HUDEP-2 (cell line): Measurements from ENCODE around the gene KHNYN.
"Not testable (repeated sequence)": the region's sequence is repeated elsewhere in the genome, so short reads cannot be mapped to it uniquely, and the experiment has no call there.

Source experiments
- DNase-seq, 76 experiments: peaks; one replicate each; lab custom pipeline; 2025; ENCODE audit not compliant: unreplicated experiment in 76 of 76; lab: John Stamatoyannopoulos, UW

KHNYN gene

DNA sequence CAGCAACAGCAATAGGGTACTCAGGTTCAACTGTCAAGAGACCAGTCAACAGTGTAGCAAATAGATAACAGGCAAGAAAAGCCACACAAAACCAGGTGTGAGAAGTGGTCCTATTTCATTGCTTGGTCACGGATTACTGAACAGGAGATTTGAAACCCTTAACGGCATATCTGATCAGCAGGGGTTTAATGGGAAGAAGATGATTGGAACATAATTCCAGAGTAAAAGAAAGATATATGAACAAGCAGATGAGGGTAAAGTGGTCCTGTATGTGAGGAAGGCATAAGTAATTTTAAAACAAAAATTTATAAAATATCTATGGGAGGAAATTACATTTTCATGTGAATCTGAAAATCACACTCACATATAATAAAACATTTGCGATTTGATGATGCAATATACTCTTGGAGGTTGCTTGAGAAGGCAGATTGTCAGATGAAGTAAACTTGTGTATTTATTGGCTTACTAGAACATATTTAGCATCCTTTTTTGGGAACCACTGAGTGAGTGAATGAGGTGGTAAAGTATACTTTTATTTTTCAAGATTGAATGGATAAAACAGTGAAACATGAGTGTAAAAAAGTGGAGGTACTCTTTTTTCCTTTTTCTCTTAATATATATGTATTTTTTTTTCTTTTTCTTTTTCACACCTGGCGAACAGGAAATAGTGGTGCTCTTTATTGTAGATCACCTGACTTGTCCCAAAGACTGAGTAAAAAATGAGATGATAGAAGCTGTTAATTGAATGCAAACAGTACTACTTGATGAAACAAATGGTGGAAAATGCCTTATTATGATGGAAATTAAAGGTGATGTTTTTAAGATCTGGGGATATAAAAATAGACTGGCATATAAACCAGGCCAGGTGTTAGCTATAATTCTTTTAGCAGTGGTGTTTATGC lies 34.4 kb downstream of the KHNYN start:
- DNase-seq = no peak

DNA sequence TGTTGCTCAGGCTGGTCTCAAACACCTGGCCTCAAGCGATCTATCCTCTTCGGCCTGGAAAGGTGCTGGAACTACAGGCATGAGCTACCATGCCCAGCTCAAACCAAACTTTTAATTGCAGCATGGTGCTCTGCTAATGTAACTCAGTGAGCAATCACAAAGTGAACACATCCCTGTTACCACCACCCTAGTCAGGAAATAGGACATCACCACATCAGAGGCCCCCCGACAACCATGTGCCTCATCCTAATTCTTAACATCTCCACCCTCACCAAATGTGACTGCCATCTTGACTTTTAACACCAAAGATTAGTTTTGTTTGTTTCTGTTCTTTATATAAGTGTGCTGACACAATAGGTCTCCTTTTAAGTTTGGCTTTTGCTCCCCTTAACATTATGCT lies 35.6 kb downstream of the KHNYN start:
- no peak for DNase-seq

DNA sequence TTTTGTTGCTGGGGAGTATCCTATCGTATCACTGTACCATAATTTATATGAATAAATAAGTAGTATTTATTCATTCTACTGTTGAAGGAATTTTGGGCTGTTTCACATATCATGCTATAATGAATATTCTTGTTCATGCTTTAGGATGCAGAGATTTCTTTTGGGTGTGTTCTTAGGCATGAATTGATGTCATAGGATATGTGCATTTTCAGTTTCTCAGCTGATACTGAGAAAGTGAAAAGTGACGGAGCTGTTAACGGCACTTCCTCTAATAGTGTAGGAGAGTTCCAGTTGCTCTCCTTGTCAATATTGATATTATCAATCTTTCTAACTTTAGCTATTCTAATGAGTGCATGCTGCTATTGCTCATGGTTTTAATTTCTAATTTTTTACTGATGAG lies 36.1 kb downstream of the KHNYN start:
- no peak for DNase-seq

DNA sequence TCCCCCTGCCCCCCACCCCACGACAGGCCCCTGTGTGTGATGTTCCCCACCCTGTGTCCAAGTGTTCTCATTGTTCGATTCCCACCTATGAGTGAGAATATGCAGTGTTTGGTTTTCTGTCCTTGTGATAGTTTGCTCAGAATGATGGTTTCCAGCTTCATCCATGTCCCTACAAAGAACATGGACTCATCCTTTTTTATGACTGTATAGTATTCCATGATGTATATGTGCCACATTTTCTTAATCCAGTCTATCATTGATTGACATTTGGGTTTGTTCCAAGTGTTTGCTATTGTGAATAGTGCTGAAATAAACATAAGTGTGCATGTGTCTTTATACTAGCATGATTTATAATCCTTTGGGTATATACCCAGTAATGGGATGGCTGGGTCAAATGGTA lies 40.7 kb downstream of the KHNYN start:
- not testable (repeated sequence) for DNase-seq

DNA sequence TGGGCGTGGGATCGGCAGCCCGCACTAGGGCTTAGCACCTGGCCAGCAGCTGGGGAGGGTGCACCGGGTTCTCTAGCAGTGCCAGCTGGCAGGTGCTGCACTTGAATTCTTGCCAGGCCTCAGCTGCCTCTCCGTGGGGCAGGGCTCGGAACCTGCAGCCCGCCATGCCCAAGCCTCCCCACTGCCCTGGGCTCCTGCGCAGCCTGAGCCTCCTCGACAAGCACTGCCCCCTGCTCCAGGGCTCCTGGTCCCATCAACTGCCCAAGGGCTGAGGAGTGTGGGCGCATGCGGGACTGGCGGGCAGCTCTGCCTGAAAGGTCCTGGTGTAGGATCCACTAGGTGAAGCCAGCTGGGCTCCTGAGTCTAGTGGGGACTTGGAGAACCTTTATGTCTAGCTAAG lies 43.5 kb downstream of the KHNYN start:
- DNase-seq = no peak

- DNase-seq = no peak
Measured at GRCh38 chr14:24475261-24475660, 45.5 kb downstream of the KHNYN start.

- not testable (repeated sequence) for DNase-seq
Measured at GRCh38 chr14:24479999-24480398, 50.2 kb downstream of the KHNYN start.

DNA sequence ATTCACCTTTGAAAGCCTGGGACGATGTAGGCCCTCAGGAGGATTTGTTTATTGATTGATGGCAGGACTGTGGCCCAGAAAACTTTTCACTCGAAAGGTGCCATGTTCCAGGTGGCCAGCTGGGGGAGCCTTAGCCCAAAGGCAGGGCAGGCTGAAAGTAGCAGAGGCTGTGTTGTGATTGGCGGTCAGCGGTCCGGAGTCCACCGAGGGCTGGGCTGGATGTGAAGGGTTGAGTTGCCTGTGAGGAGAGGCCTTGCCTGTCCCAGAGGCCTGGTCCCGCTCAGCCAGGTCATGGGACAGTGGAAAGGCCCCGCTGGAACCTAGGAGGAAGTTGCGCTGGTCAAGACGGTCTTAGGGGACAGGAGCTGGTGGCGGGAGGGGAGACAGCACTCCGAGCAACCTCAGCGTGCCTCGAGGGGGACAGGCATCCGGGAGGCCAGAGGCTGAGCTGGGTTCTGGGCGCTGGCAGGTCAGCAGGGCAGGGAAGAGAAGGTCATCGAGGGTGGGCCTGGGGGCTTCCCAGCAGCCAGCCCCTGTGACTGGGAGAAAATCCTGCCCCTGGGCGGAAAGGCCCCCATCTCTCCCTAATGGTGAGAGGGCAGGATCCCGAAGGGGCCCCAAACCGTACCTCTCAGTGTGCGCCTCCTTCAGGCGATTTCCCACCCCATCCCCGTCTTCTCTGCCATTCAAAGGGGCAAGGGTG lies 52.0 kb downstream of the KHNYN start:
- peak in 28 of 76 experiments; percentile 2 to 53 (median 20) for DNase-seq

- peak in 3 of 76 experiments; percentile 13 to 34 (median 19) for DNase-seq
Measured at GRCh38 chr14:24482699-24483303, 53.0 kb downstream of the KHNYN start.

DNA sequence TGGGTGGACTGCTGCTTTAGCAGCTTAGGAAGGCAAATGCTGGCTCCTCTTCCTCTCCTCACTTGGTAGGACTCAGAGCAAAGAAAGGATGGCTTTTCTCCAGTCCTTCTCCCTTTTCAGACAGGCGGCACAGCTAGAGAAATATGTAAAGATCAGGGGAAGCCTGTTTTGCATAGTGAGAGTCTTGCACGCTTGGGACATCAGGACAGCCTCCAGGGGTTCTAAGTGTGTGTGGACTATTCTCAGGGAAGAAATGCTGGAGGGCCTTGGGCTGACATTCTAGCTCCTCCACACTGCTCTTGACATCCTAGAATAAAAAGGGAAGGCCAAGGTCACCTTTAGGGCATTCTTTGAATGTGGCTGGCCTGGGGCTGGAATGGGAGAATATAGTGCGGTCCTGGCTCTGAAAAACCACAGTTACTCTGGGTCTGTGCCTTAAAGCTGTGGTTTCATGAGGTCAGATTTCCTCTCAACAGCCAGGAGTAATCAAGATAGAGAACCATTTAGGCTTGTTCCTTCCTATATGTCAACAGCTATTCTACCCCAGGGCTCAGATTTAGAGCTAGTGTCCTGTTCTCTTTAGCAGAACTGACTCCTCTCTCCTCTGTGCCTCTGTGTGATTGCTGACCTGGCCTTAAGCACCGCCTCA lies 54.0 kb downstream of the KHNYN start:
- peak in 1 of 76 experiments; percentile 15 for DNase-seq
